ENCODE data around the gene SULT4A1.

Gene SULT4A1

DNA sequence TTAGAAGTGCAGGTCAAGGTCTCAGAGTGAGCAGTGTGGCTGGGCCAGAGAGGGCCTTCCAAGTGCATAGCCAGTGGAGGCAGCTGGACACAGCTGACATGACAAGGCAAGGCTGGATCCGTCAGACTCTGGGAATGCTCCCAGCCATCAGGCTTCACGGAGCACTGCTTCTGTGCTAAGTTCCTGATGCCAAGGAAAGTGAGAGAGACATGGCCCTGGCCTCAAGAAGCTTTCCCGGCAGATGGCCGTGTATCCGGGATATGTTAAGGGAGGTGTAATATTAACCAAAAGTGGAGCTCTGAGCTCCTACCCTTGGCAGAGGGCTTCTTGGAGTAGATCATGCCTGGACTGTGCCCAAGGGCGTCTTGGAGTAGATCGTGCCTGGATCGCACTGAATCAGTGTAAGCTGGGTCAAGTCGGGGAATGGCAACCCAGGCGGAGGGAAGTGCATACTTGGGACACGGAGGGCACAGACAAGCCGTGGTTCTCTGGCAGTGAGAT, 42.8 kb downstream of the SULT4A1 start:
- Histone ChIP-seq H3K36me3 (ENCODE audit: insufficient read depth, low read length) (no peaks in the 10 kb centered on the region), H3K4me3 (ENCODE audit: low read depth, low read length) (no peak overlapping the region), H3K79me2 (ENCODE audit: control insufficient read depth, insufficient read depth, low read length, unreplicated experiment) (no peaks in the 10 kb centered on the region), H3K27ac (ENCODE audit: low read depth, low read length) (no peak overlapping the region), H3K4me1 (ENCODE audit: control insufficient read depth, insufficient read depth, low read length, unreplicated experiment) (no peaks in the 10 kb centered on the region), H2AFZ (ENCODE audit: low read length, unreplicated experiment) (no peak overlapping the region), H3K27me3 (ENCODE audit: insufficient read depth, low read length) (no peaks in the 10 kb centered on the region)

GRCh38 chr22:43818981-43819380, 43.3 kb downstream of the SULT4A1 start:
- Histone ChIP-seq H3K27me3 (ENCODE audit: insufficient read depth, low read length) (no peaks in the 10 kb centered on the region), H3K27ac (ENCODE audit: low read depth, low read length) (no peak overlapping the region), H3K36me3 (ENCODE audit: insufficient read depth, low read length) (no peaks in the 10 kb centered on the region), H3K4me3 (ENCODE audit: low read depth, low read length) (no peak overlapping the region), H3K79me2 (ENCODE audit: control insufficient read depth, insufficient read depth, low read length, unreplicated experiment) (no peaks in the 10 kb centered on the region), H2AFZ (ENCODE audit: low read length, unreplicated experiment) (no peak overlapping the region), H3K4me1 (ENCODE audit: control insufficient read depth, insufficient read depth, low read length, unreplicated experiment) (no peaks in the 10 kb centered on the region)

- no peaks in the 10 kb centered on the region for H3K27me3 ChIP-seq (ENCODE audit: insufficient read depth, low read length)
- peaks cover 7% of the 10 kb centered on the region for H3K4me1 ChIP-seq (ENCODE audit: control insufficient read depth, insufficient read depth, low read length, unreplicated experiment)
- no peak overlapping the region for H3K27ac ChIP-seq (ENCODE audit: low read depth, low read length)
- no peaks in the 10 kb centered on the region for H3K36me3 ChIP-seq (ENCODE audit: insufficient read depth, low read length)
- no peak overlapping the region for H2AFZ ChIP-seq (ENCODE audit: low read length, unreplicated experiment)
- peaks cover 8% of the 10 kb centered on the region for H3K79me2 ChIP-seq (ENCODE audit: control insufficient read depth, insufficient read depth, low read length, unreplicated experiment)
- H3K4me3 ChIP-seq (ENCODE audit: low read depth, low read length): no peak overlapping the region
Measured at GRCh38 chr22:43817402-43817801, 44.9 kb downstream of the SULT4A1 start.

DNA sequence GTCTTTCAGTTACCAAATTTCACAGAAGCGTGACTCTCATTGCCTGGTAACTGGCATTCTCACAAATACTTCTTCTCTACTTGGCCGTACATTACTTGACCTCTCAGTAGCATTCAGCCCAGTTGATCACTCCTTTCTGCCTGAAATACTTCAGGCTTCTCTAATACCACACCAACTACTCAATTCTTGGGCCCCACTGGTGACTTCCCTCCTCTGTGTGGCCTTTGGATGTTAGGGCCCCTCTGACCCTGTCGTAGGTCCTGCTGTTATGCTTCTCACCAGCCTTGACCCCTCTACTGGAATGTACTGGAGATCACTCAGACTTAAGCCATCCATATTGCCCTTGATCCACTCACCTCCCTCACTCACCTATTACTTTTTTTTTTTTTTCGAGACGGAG, 48.0 kb downstream of the SULT4A1 start:
- Histone ChIP-seq H3K27me3 (ENCODE audit: insufficient read depth, low read length) (no peaks in the 10 kb centered on the region), H2AFZ (ENCODE audit: low read length, unreplicated experiment) (no peak overlapping the region), H3K79me2 (ENCODE audit: control insufficient read depth, insufficient read depth, low read length, unreplicated experiment) (peaks cover 8% of the 10 kb centered on the region), H3K4me1 (ENCODE audit: control insufficient read depth, insufficient read depth, low read length, unreplicated experiment) (peaks cover 7% of the 10 kb centered on the region), H3K4me3 (ENCODE audit: low read depth, low read length) (no peak overlapping the region), H3K36me3 (ENCODE audit: insufficient read depth, low read length) (no peaks in the 10 kb centered on the region), H3K27ac (ENCODE audit: low read depth, low read length) (no peak overlapping the region)

DNA sequence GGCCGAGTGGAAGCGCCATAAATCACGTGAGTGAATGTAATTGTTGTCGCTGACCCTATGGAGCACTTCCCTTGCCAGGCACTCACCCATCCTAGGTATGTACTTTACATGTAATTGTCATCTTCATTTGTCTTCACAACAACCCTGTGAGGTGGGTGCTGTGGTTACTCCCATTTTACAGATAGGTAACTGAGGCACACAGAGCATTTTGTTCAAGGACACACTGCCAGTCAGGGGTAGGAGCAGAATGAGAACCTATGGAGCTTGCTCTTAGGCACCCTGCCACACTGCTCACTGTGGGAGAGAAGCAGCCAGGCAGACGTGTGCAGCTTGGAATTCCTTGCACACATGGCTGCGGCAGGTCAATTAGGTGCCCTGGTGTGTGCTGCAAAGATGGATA, 49.4 kb downstream of the SULT4A1 start:
- Histone ChIP-seq H3K4me1 (ENCODE audit: control insufficient read depth, insufficient read depth, low read length, unreplicated experiment) (peaks cover 7% of the 10 kb centered on the region), H3K36me3 (ENCODE audit: insufficient read depth, low read length) (no peaks in the 10 kb centered on the region), H2AFZ (ENCODE audit: low read length, unreplicated experiment) (peak overlapping the region; percentile 92), H3K4me3 (ENCODE audit: low read depth, low read length) (peak overlapping the region; percentile 91), H3K27me3 (ENCODE audit: insufficient read depth, low read length) (no peaks in the 10 kb centered on the region), H3K79me2 (ENCODE audit: control insufficient read depth, insufficient read depth, low read length, unreplicated experiment) (peaks cover 8% of the 10 kb centered on the region), H3K27ac (ENCODE audit: low read depth, low read length) (peak overlapping the region; percentile 69)

GRCh38 chr22:43812149-43812842, 50.0 kb downstream of the SULT4A1 start, which contains the start of gene EFCAB6:
Gene EFCAB6, minus strand, starts transcription at chr22:43812305. Its CDS starts 29,987 bp downstream, at chr22:43782318.
- Histone ChIP-seq H3K27ac (ENCODE audit: low read depth, low read length) (peak within 1 kb of the TSS; percentile 69), H3K36me3 (ENCODE audit: insufficient read depth, low read length) (no peaks in the 10 kb centered on the region), H3K4me3 (ENCODE audit: low read depth, low read length) (peak within 1 kb of the TSS; percentile 91), H3K79me2 (ENCODE audit: control insufficient read depth, insufficient read depth, low read length, unreplicated experiment) (peaks cover 8% of the 10 kb centered on the region), H3K4me1 (ENCODE audit: control insufficient read depth, insufficient read depth, low read length, unreplicated experiment) (peaks cover 7% of the 10 kb centered on the region), H2AFZ (ENCODE audit: low read length, unreplicated experiment) (peak within 1 kb of the TSS; percentile 98), H3K27me3 (ENCODE audit: insufficient read depth, low read length) (no peaks in the 10 kb centered on the region)

- H2AFZ ChIP-seq (ENCODE audit: low read length, unreplicated experiment): peak overlapping the region; percentile 98
- peaks cover 8% of the 10 kb centered on the region for H3K79me2 ChIP-seq (ENCODE audit: control insufficient read depth, insufficient read depth, low read length, unreplicated experiment)
- H3K27ac ChIP-seq (ENCODE audit: low read depth, low read length): peak overlapping the region; percentile 16; the same call in 1 of the 2 replicates
- no peaks in the 10 kb centered on the region for H3K36me3 ChIP-seq (ENCODE audit: insufficient read depth, low read length)
- H3K27me3 ChIP-seq (ENCODE audit: insufficient read depth, low read length): no peaks in the 10 kb centered on the region
- peak overlapping the region; percentile 91 for H3K4me3 ChIP-seq (ENCODE audit: low read depth, low read length)
- H3K4me1 ChIP-seq (ENCODE audit: control insufficient read depth, insufficient read depth, low read length, unreplicated experiment): peaks cover 7% of the 10 kb centered on the region
Measured at GRCh38 chr22:43811777-43812148, 50.5 kb downstream of the SULT4A1 start.

GRCh38 chr22:43802897-43803495, 59.3 kb downstream of the SULT4A1 start:
- no peak overlapping the region for H2AFZ ChIP-seq (ENCODE audit: low read length, unreplicated experiment)
- H3K79me2 ChIP-seq (ENCODE audit: control insufficient read depth, insufficient read depth, low read length, unreplicated experiment): no peaks in the 10 kb centered on the region
- no peaks in the 10 kb centered on the region for H3K36me3 ChIP-seq (ENCODE audit: insufficient read depth, low read length)
- no peak overlapping the region for H3K4me3 ChIP-seq (ENCODE audit: low read depth, low read length)
- no peaks in the 10 kb centered on the region for H3K4me1 ChIP-seq (ENCODE audit: control insufficient read depth, insufficient read depth, low read length, unreplicated experiment)
- no peaks in the 10 kb centered on the region for H3K27me3 ChIP-seq (ENCODE audit: insufficient read depth, low read length)
- H3K27ac ChIP-seq (ENCODE audit: low read depth, low read length): no peak overlapping the region

GRCh38 chr22:43800970-43801369, 61.3 kb downstream of the SULT4A1 start:
- H3K27ac ChIP-seq (ENCODE audit: low read depth, low read length): no peak overlapping the region
- no peaks in the 10 kb centered on the region for H3K27me3 ChIP-seq (ENCODE audit: insufficient read depth, low read length)
- no peaks in the 10 kb centered on the region for H3K79me2 ChIP-seq (ENCODE audit: control insufficient read depth, insufficient read depth, low read length, unreplicated experiment)
- no peaks in the 10 kb centered on the region for H3K36me3 ChIP-seq (ENCODE audit: insufficient read depth, low read length)
- H2AFZ ChIP-seq (ENCODE audit: low read length, unreplicated experiment): no peak overlapping the region
- no peak overlapping the region for H3K4me3 ChIP-seq (ENCODE audit: low read depth, low read length)
- no peaks in the 10 kb centered on the region for H3K4me1 ChIP-seq (ENCODE audit: control insufficient read depth, insufficient read depth, low read length, unreplicated experiment)

DNA sequence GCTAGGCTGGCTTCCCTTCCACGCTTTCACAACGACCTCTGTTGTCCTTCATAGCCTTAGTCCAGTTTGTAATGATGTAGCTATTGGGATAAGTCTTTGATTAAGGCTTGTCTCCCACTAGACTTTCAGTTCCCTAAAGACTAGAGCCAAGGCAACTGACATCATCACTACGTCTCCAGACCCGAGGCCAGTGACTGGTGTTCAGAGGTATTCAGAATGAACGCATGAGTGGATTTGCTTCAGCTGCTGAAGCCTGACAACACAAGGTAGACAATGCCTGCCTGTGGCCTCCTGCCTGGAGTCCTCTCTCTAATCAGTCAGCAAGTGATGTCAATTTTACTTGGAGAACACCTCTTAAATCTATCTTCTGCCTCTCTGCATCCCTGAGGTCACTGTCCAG, 63.8 kb downstream of the SULT4A1 start:
- Histone ChIP-seq H3K27ac (ENCODE audit: low read depth, low read length) (no peak overlapping the region), H2AFZ (ENCODE audit: low read length, unreplicated experiment) (no peak overlapping the region), H3K79me2 (ENCODE audit: control insufficient read depth, insufficient read depth, low read length, unreplicated experiment) (no peaks in the 10 kb centered on the region), H3K27me3 (ENCODE audit: insufficient read depth, low read length) (no peaks in the 10 kb centered on the region), H3K36me3 (ENCODE audit: insufficient read depth, low read length) (no peaks in the 10 kb centered on the region), H3K4me3 (ENCODE audit: low read depth, low read length) (no peak overlapping the region), H3K4me1 (ENCODE audit: control insufficient read depth, insufficient read depth, low read length, unreplicated experiment) (no peaks in the 10 kb centered on the region)

DNA sequence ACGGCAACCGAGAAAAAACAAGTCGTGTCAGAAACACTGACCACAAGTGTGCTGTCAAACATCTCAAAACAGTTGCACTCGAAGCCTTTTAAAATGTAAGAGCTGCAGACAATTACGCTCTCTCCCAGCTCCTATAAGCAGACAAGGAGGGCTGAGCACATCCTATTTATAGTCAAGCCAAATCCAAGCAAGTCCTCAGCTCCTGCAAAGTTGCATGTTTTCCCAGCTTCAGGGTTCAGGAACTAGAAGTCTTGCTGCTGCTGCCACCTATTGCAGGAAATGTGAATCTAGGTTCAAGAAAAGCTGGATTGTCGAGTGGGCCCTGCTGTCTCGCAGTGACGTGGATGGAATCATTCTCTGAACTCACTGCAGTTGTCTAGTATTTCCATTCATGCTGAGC, 65.7 kb downstream of the SULT4A1 start:
- H3K4me1 ChIP-seq (ENCODE audit: control insufficient read depth, insufficient read depth, low read length, unreplicated experiment): no peaks in the 10 kb centered on the region
- H2AFZ ChIP-seq (ENCODE audit: low read length, unreplicated experiment): no peak overlapping the region

More for the DNA sequence above, 65.7 kb downstream of the SULT4A1 start:
- Histone ChIP-seq H3K4me3 (ENCODE audit: low read depth, low read length) (no peak overlapping the region), H3K36me3 (ENCODE audit: insufficient read depth, low read length) (no peaks in the 10 kb centered on the region), H3K27ac (ENCODE audit: low read depth, low read length) (no peak overlapping the region), H3K27me3 (ENCODE audit: insufficient read depth, low read length) (no peaks in the 10 kb centered on the region), H3K79me2 (ENCODE audit: control insufficient read depth, insufficient read depth, low read length, unreplicated experiment) (no peaks in the 10 kb centered on the region)

Data from ACC112 (cell line).